ENCODE data around the gene SLC39A11. TPM values are rescaled to one million over a fixed set of nuclear protein-coding genes. Genes with fewer than 3 reads are reported as not detected.

The SLC39A11 gene
- total RNA-seq, 2 experiments from 2014 or later = 25.6 to 51.5 TPM

DNA sequence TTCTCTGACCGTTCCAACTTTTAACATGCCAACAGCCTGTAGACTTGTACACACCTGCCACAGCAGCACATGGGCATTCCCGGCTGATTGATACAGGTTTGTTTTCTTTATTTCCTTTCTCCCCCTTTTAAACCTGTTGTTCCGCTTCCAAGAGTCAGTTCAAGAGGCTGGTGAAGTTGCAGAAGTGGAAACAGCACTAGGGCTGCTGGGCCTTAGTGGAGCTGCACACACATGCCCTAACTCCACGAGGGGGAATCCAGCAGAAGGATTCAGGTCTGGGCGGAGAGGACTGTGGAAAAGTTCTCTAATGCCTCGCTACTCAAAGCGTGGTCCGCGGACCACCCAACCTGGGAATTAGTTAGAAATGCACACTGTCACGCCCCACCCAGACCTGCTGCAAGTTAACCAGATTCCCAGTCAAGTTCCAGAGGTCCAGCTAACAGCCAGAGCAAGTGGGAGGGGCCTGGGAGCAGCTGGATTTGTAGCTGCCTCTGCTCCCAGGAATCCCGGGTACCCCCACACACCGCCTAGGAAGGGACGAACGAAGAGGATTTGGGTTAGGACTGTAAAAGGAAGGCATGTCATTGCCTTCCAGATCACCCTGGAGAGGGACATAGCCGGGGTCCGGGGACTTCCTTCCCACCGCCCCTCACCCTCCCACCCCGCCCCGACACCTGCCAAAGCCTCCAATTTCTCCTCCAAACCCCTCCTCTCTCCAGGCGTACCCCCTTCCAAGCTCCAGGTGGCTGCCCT lies 542 bp downstream of the SLC39A11 start:
- Histone ChIP-seq H3K4me2 (ENCODE audit: low read length) (peak overlapping the region; percentile 95), H3K27ac (ENCODE audit: low read depth, low read length, poor library complexity, severe bottlenecking) (no peak overlapping the region), H4K20me1 (ENCODE audit: insufficient read depth, low read length) (no peaks in the 10 kb centered on the region), H3K36me3 (ENCODE audit: insufficient read depth, low read length) (peaks cover 9% of the 10 kb centered on the region), H3K79me2 (ENCODE audit: insufficient read depth, low read depth, low read length) (peaks cover 9% of the 10 kb centered on the region; the same call in 1 of the 2 replicates), H3K4me1 (ENCODE audit: insufficient read depth, low read length, poor library complexity, severe bottlenecking) (peaks cover 24% of the 10 kb centered on the region), H3K9me3 (ENCODE audit: low read length) (no peaks in the 10 kb centered on the region), H3K4me3 (ENCODE audit: low read depth, low read length, poor library complexity, severe bottlenecking) (peak overlapping the region; percentile 83), H2AFZ (ENCODE audit: low read length) (peak overlapping the region; percentile 85; the same call in 1 of the 2 replicates), H3K9me2 (ENCODE audit: insufficient read depth, low read length) (no peaks in the 10 kb centered on the region)
- ChIA-PET CTCF (ENCODE audit: unreplicated experiment) (interaction anchor here (0.6 kb wide), 1 partner anchor 147 kb away, joined by 3 read pairs; no protein-coding TSS in a partner anchor), POLR2A (interaction anchor here (0.5 to 1.3 kb wide), 3 partner anchors 42 to 1667 kb away, joined by 3 to 4 read pairs (median 4); no protein-coding TSS in a partner anchor)
- no peak for TF ChIP-seq CTCF (conservative IDR thresholded peaks at IDR 0.05; ENCODE audit: low read length)
- no peak for TF ChIP-seq EZH2phosphoT487 (IDR thresholded peaks at IDR 0.05; ENCODE audit: borderline replicate concordance, low read depth, low read length)
- DNase-seq (ENCODE audit: low spot score) = peak; percentile 19
- intact Hi-C loops (cut with micrococcal nuclease; ENCODE audit: unreplicated experiment) = loop anchor here (1.0 to 2.0 kb wide), 3 partner anchors 40 to 365 kb away; partner anchors contain the start of gene COG1
- no TSS peak for BruUV-seq (replicated peaks)

- CTCF ChIA-PET (ENCODE audit: unreplicated experiment) = no interaction called here
- POLR2A ChIA-PET = interaction anchor here (0.9 to 1.3 kb wide), 2 partner anchors 41 to 364 kb away, joined by 3 read pairs; no protein-coding TSS in a partner anchor
- TF ChIP-seq CTCF (conservative IDR thresholded peaks at IDR 0.05; ENCODE audit: low read length) (no peak), EZH2phosphoT487 (IDR thresholded peaks at IDR 0.05; ENCODE audit: borderline replicate concordance, low read depth, low read length) (no peak)
Observed at GRCh38 chr17:73091410-73091769, 1.1 kb downstream of the SLC39A11 start.

More at GRCh38 chr17:73091410-73091769, 1.1 kb downstream of the SLC39A11 start:
- Histone ChIP-seq H3K4me1 (ENCODE audit: insufficient read depth, low read length, poor library complexity, severe bottlenecking) (peaks cover 24% of the 10 kb centered on the region), H3K27ac (ENCODE audit: low read depth, low read length, poor library complexity, severe bottlenecking) (no peak overlapping the region), H3K4me2 (ENCODE audit: low read length) (peak overlapping the region; percentile 95), H3K79me2 (ENCODE audit: insufficient read depth, low read depth, low read length) (peaks cover 9% of the 10 kb centered on the region; the same call in 1 of the 2 replicates), H4K20me1 (ENCODE audit: insufficient read depth, low read length) (no peaks in the 10 kb centered on the region), H3K4me3 (ENCODE audit: low read depth, low read length, poor library complexity, severe bottlenecking) (peak overlapping the region; percentile 83), H3K9me2 (ENCODE audit: insufficient read depth, low read length) (no peaks in the 10 kb centered on the region), H3K36me3 (ENCODE audit: insufficient read depth, low read length) (peaks cover 12% of the 10 kb centered on the region), H3K9me3 (ENCODE audit: low read length) (no peaks in the 10 kb centered on the region), H2AFZ (ENCODE audit: low read length) (no peak overlapping the region)
- TSS peak; percentile 61 for BruUV-seq (replicated peaks)
- intact Hi-C loops (cut with micrococcal nuclease; ENCODE audit: unreplicated experiment) = no loop called here
- DNase-seq (ENCODE audit: low spot score) = no peak

All from OCI-LY7 (cell line).